ENCODE measurements around the gene TMEM30B. TPM values are rescaled to one million over a fixed set of nuclear protein-coding genes. Genes with fewer than 3 reads are reported as not detected.

TMEM30B gene
- total RNA-seq, 1 donor from 2014 or later = 0.44 TPM

DNA sequence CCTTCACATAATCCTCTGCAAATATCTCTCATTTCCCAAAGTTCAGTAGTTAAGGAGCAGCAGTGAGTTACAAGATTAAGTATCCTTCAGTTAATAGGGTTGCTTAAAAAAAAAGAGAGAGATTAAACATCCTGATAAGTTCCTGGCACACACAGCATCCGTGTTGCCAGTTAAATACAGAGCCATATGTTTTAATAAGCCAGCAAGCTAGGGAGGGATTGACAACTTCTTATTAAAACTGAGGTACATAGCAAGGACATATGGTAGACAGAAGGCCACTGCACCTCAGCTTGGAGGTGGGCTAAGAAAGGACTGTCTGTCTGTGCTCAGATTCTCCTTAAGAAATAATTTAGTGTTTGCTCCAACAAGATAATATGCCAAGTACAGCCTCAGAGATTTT lies 9.6 kb upstream of the TMEM30B start:
- H3K9me3 Mint-ChIP-seq = no peaks in the 10 kb centered on the region
- H3K4me3 Mint-ChIP-seq = no peak overlapping the region
- H3K4me1 Mint-ChIP-seq = peaks cover 12% of the 10 kb centered on the region
- no peak overlapping the region for H3K27ac Mint-ChIP-seq
- no peak for DNase-seq
- no peaks in the 10 kb centered on the region for H3K36me3 Mint-ChIP-seq (ENCODE audit: low read depth)
- intact Hi-C loops (cut with micrococcal nuclease) = no loop called here
- peaks cover 4% of the 10 kb centered on the region for H3K27me3 Mint-ChIP-seq

DNA sequence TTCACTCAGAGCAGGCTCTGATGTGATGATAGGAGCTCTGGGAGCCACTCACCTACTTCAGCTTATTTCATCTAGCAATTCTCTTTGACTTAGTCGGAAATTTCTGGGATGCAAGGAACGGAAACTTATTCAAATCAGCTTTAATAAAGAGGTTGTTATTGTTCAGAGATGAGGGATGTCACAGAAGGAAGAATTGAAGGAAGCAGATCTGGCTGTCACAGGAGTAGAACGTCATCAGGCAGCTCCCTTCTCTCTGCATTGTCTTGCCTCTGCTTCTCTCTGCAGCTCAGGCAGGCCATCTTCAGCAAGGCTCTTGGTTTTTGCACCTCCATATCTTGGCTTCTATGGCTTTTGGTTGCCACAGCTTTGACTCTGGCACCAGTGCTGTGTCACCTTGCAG lies 7.6 kb upstream of the TMEM30B start:
- H3K4me3 Mint-ChIP-seq = no peak overlapping the region
- no peak for DNase-seq
- H3K9me3 Mint-ChIP-seq = no peaks in the 10 kb centered on the region
- no peak overlapping the region for H3K27ac Mint-ChIP-seq
- H3K4me1 Mint-ChIP-seq = peaks cover 22% of the 10 kb centered on the region
- peaks cover 6% of the 10 kb centered on the region for H3K27me3 Mint-ChIP-seq
- intact Hi-C loops (cut with micrococcal nuclease) = no loop called here
- no peaks in the 10 kb centered on the region for H3K36me3 Mint-ChIP-seq (ENCODE audit: low read depth)

DNA sequence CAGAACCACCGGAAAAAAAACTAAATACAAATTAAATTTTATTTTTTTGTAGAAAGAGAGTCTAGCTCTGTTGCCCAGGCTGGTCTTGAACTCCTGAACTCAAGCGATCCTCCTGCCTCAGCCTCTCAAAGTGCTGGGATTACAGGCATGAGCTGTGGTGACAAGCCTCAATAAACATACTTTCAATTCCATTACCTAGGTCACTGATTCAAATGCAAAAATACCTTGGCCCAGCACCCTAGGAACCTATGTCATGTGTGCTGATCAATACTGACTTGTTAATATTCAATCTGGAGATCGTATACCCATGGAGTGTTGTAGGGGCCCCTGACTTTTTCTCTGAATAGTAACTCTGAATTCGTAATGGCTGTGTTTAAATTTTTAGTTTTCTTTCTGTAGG lies 7.1 kb upstream of the TMEM30B start:
- H3K27me3 Mint-ChIP-seq = peaks cover 7% of the 10 kb centered on the region

GRCh38 chr14:61287196-61287595 lies 6.1 kb upstream of the TMEM30B start:
- no peak for DNase-seq
- H3K27me3 Mint-ChIP-seq = peaks cover 13% of the 10 kb centered on the region
- H3K27ac Mint-ChIP-seq = no peak overlapping the region
- H3K9me3 Mint-ChIP-seq = no peaks in the 10 kb centered on the region
- H3K36me3 Mint-ChIP-seq (ENCODE audit: low read depth) = no peaks in the 10 kb centered on the region
- peaks cover 27% of the 10 kb centered on the region for H3K4me1 Mint-ChIP-seq
- intact Hi-C loops (cut with micrococcal nuclease) = no loop called here
- H3K4me3 Mint-ChIP-seq = no peak overlapping the region

More for the DNA sequence above, 7.1 kb upstream of the TMEM30B start:
- intact Hi-C loops (cut with micrococcal nuclease) = no loop called here
- Mint-ChIP-seq H3K4me1 (peaks cover 23% of the 10 kb centered on the region), H3K36me3 (ENCODE audit: low read depth) (no peaks in the 10 kb centered on the region), H3K4me3 (no peak overlapping the region), H3K27ac (no peak overlapping the region), H3K9me3 (no peaks in the 10 kb centered on the region)
- DNase-seq = no peak

DNA sequence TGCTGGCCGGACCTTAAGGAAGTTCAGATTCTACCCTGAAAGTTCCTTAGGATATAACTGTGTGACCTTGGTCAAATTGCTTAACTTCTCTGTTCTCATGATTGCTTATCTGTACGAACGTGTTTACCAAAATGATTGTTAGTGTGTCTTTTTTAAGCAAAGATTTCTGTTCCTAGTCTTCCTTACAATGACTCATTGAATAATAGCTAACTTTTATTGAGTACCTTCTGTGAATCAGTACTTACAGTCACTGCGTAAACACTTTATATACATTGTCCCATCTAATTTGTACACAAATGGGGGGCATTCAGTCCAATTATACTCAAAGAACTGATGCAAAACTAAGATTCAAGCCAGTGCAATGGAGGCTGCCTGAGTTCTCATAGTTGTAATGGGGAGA lies 4.2 kb upstream of the TMEM30B start:
- intact Hi-C loops (cut with micrococcal nuclease) = no loop called here
- H3K9me3 Mint-ChIP-seq = no peaks in the 10 kb centered on the region
- H3K4me3 Mint-ChIP-seq = no peak overlapping the region
- no peaks in the 10 kb centered on the region for H3K36me3 Mint-ChIP-seq (ENCODE audit: low read depth)
- peaks cover 31% of the 10 kb centered on the region for H3K4me1 Mint-ChIP-seq
- no peak for DNase-seq
- no peak overlapping the region for H3K27ac Mint-ChIP-seq
- H3K27me3 Mint-ChIP-seq = peaks cover 13% of the 10 kb centered on the region

GRCh38 chr14:61284001-61284400 lies 2.9 kb upstream of the TMEM30B start:
- peaks cover 42% of the 10 kb centered on the region for H3K4me1 Mint-ChIP-seq
- no peak overlapping the region for H3K27ac Mint-ChIP-seq
- no peaks in the 10 kb centered on the region for H3K9me3 Mint-ChIP-seq
- H3K36me3 Mint-ChIP-seq (ENCODE audit: low read depth) = no peaks in the 10 kb centered on the region
- peaks cover 20% of the 10 kb centered on the region for H3K27me3 Mint-ChIP-seq
- DNase-seq = no peak
- no peak overlapping the region for H3K4me3 Mint-ChIP-seq
- intact Hi-C loops (cut with micrococcal nuclease) = loop anchor here (5.0 kb wide), 2 partner anchors 38 to 843 kb away; partner anchors contain the start of gene PRKCH

GRCh38 chr14:61282746-61283145 lies 1.6 kb upstream of the TMEM30B start:
- intact Hi-C loops (cut with micrococcal nuclease) = loop anchor here (5.0 kb wide), 2 partner anchors 40 to 845 kb away; partner anchors contain the start of gene PRKCH
- Mint-ChIP-seq H3K27me3 (peaks cover 25% of the 10 kb centered on the region), H3K4me3 (no peak overlapping the region), H3K4me1 (peaks cover 42% of the 10 kb centered on the region), H3K9me3 (no peaks in the 10 kb centered on the region), H3K27ac (no peak overlapping the region), H3K36me3 (ENCODE audit: low read depth) (no peaks in the 10 kb centered on the region)
- DNase-seq = no peak

DNA sequence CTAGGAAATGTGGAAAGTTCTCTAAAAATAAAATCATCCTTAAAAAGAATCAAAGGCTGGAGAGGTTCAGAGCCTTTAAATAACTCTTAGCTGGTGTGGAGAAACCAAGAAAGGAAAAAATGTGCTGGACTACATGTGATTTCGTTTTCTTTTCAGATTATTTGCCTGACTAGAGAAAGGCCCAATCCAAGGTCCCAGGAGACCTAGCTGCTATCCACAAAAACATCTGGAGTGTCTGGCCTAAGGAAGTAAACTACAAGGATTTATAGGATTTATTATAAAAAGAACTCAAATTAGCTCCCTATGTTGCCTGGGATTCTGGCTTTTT lies 774 bp upstream of the TMEM30B start:
- no peak for DNase-seq
- no peaks in the 10 kb centered on the region for H3K9me3 Mint-ChIP-seq
- no peak overlapping the region for H3K27ac Mint-ChIP-seq
- intact Hi-C loops (cut with micrococcal nuclease) = loop anchor here (5.0 kb wide), 2 partner anchors 40 to 845 kb away; partner anchors contain the start of gene PRKCH
- peaks cover 24% of the 10 kb centered on the region for H3K27me3 Mint-ChIP-seq
- no peaks in the 10 kb centered on the region for H3K36me3 Mint-ChIP-seq (ENCODE audit: low read depth)
- peaks cover 38% of the 10 kb centered on the region for H3K4me1 Mint-ChIP-seq
- no peak overlapping the region for H3K4me3 Mint-ChIP-seq

DNA sequence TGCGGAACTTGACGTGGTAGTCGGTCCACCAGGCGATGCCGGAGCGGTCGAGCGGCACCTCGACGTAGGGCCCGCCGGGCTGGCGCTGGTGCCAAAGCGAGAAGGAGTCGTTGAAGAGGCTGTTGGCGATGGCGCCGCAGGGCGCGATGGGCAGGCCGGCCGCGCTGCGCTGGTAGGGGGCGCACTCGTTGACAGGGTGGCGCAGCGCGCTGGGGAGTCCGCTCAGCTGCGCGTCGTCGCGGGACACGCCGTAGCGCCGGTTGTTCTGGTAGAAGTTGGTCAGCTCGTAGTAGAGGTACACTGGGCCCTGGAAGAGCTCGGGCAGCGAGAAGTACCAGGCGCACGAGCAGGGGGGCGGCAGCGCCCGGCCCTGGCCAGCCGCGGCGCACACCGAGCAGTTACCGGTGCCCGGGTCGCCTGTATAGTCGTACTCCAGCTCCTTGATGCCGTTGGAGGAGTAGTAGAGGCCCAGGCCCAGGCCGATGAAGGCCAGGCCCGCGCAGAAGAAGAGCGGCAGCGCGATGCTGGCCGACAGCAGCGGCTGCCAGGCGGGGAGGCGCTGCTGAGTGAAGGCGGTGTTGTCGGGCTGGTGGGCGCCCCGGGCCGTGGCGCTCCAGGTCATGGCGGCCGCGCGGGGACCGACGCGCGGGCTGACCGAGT lies 482 bp downstream of the TMEM30B start:
- Mint-ChIP-seq H3K4me3 (peak overlapping the region; percentile 88), H3K9me3 (no peaks in the 10 kb centered on the region), H3K36me3 (ENCODE audit: low read depth) (no peaks in the 10 kb centered on the region), H3K27ac (peak overlapping the region; percentile 84), H3K27me3 (peaks cover 29% of the 10 kb centered on the region), H3K4me1 (peaks cover 31% of the 10 kb centered on the region)
- DNase-seq = peak; percentile 92
- intact Hi-C loops (cut with micrococcal nuclease) = loop anchor here (5.0 kb wide), 2 partner anchors 42 to 847 kb away; partner anchors contain the start of gene PRKCH

DNA sequence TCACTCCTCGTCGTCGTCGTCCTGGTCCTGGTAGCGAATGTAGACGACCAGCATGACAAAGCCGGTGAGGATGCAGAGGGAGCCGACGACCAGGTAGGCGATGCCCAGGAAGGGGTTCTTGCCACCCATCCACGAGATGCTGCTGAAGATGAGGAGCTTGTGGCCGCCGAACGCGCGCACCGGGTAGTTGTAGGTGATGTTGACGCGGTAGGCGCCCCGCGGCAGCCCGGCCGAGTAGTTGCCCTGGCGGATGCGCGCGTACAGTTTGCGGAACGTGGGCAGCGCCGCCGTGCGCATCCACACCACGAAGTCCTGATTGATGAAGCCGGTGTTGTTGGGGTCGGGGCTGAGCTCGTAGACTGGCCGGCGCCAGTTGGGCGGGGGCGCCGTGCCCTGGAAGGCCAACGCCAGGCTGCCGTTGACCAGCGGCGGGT lies 1.0 kb downstream of the TMEM30B start:
- H3K27ac Mint-ChIP-seq = peak overlapping the region; percentile 84
- no peaks in the 10 kb centered on the region for H3K9me3 Mint-ChIP-seq
- H3K4me1 Mint-ChIP-seq = peaks cover 28% of the 10 kb centered on the region
- peak; percentile 81 for DNase-seq
- peaks cover 30% of the 10 kb centered on the region for H3K27me3 Mint-ChIP-seq
- intact Hi-C loops (cut with micrococcal nuclease) = loop anchor here (5.0 kb wide), 2 partner anchors 42 to 847 kb away; partner anchors contain the start of gene PRKCH
- peak overlapping the region; percentile 88 for H3K4me3 Mint-ChIP-seq
- no peaks in the 10 kb centered on the region for H3K36me3 Mint-ChIP-seq (ENCODE audit: low read depth)

- Mint-ChIP-seq H3K4me3 (no peak overlapping the region), H3K4me1 (peaks cover 25% of the 10 kb centered on the region), H3K36me3 (ENCODE audit: low read depth) (no peaks in the 10 kb centered on the region), H3K9me3 (no peaks in the 10 kb centered on the region), H3K27me3 (peaks cover 36% of the 10 kb centered on the region), H3K27ac (no peak overlapping the region)
- intact Hi-C loops (cut with micrococcal nuclease) = no loop called here
- no peak for DNase-seq
Observed at GRCh38 chr14:61279082-61279481, 2.1 kb downstream of the TMEM30B start.

DNA sequence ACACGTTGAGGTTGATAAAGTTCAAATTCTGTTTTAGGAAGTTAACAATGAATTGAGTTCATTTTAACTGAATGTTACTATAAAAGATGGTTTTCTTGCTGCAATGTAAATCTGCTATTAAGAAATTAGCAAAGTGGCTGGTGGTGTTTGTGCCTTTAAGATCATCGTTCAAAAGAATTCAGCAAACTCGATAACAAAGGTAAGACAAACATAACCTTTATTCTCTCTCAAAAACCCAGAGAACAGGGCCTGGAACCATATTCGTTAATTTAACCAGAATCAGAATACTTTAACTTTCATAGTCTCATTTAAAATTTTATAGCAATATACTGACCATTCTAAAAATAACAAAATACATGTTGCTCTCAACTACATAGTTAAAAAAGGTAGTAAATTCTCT lies 3.4 kb downstream of the TMEM30B start:
- H3K36me3 Mint-ChIP-seq (ENCODE audit: low read depth) = no peaks in the 10 kb centered on the region
- no peak overlapping the region for H3K27ac Mint-ChIP-seq
- intact Hi-C loops (cut with micrococcal nuclease) = no loop called here
- no peak overlapping the region for H3K4me3 Mint-ChIP-seq
- H3K27me3 Mint-ChIP-seq = peaks cover 41% of the 10 kb centered on the region
- peaks cover 16% of the 10 kb centered on the region for H3K4me1 Mint-ChIP-seq
- H3K9me3 Mint-ChIP-seq = no peaks in the 10 kb centered on the region
- DNase-seq = no peak

- H3K27ac Mint-ChIP-seq = no peak overlapping the region
- H3K4me1 Mint-ChIP-seq = peaks cover 16% of the 10 kb centered on the region
- no peaks in the 10 kb centered on the region for H3K9me3 Mint-ChIP-seq
- no peak for DNase-seq
- H3K27me3 Mint-ChIP-seq = peaks cover 42% of the 10 kb centered on the region
- no peak overlapping the region for H3K4me3 Mint-ChIP-seq
- H3K36me3 Mint-ChIP-seq (ENCODE audit: low read depth) = no peaks in the 10 kb centered on the region
- intact Hi-C loops (cut with micrococcal nuclease) = no loop called here
Observed at GRCh38 chr14:61277232-61277631, 3.9 kb downstream of the TMEM30B start.

DNA sequence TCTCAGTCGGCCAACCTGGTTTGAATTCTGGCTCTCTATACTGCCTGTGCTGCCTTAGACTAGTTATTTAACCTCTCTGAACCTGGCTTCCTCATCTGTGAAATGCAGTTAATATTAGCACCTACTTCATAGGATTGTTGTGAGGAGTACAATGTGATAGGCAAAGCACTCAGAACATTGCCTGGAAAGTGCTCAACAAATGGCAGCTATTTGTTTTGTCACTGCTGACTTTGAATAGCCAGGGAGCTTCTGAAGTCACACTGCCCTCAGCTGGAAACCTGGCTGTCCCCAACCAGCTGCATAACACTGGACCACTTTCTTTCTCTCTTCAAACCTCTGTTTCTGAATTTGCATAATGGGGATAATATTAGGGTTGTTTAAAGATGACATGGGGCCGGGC lies 9.6 kb downstream of the TMEM30B start:
- Mint-ChIP-seq H3K27ac (no peak overlapping the region), H3K4me1 (peaks cover 7% of the 10 kb centered on the region), H3K36me3 (ENCODE audit: low read depth) (no peaks in the 10 kb centered on the region), H3K9me3 (no peaks in the 10 kb centered on the region), H3K4me3 (no peak overlapping the region), H3K27me3 (peaks cover 51% of the 10 kb centered on the region)
- intact Hi-C loops (cut with micrococcal nuclease) = no loop called here
- no peak for DNase-seq

DNA sequence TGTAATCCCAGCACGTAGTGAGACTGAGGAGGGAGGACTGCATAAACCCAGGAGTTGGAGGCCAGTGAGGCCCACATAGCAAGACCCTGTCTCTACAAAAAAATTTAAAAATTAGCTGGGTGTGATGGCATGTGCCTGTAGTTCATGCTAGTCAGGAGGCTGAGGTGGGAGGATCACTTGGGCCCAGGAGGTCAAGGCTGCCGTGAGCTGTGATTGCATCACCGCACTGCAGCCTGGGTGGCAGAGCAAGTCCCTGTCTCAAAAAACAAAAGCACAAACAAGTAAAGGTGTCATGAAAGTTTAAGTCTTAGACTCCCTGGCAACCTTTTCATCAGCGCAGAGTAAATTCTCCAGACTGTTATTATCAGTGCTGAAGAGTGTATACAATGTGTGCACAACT lies 10.4 kb downstream of the TMEM30B start:
- Mint-ChIP-seq H3K27ac (no peak overlapping the region), H3K36me3 (ENCODE audit: low read depth) (no peaks in the 10 kb centered on the region), H3K9me3 (no peaks in the 10 kb centered on the region), H3K4me1 (peaks cover 7% of the 10 kb centered on the region), H3K4me3 (no peak overlapping the region), H3K27me3 (peaks cover 54% of the 10 kb centered on the region)
- no peak for DNase-seq
- intact Hi-C loops (cut with micrococcal nuclease) = no loop called here
